ENCODE data around the gene ATP8A2.

ATP8A2 gene

GRCh38 chr13:25384758-25385410 is 13.1 kb downstream of the ATP8A2 start:
- DNase-seq (ENCODE audit: low spot score): no peak

DNA sequence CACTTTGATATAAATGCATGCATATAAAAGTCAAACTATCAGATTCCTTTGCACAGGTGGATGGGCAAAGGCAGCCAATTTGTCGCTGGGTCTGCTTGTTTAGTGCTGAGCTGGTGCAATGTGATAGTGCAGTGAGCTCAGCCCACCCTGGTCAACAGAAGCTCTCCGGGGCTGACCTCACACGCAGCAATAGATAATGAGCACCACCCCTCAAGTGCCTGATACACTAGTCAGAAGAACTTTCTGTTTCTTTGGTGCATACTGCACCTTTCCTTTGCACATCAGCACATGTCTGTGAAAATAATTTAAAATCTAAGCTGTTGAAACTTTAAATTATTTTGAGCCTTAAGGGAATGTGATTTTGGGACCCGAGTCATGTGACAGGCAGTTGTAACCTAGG is 20.2 kb downstream of the ATP8A2 start:
- no peak for DNase-seq (ENCODE audit: low spot score)

DNA sequence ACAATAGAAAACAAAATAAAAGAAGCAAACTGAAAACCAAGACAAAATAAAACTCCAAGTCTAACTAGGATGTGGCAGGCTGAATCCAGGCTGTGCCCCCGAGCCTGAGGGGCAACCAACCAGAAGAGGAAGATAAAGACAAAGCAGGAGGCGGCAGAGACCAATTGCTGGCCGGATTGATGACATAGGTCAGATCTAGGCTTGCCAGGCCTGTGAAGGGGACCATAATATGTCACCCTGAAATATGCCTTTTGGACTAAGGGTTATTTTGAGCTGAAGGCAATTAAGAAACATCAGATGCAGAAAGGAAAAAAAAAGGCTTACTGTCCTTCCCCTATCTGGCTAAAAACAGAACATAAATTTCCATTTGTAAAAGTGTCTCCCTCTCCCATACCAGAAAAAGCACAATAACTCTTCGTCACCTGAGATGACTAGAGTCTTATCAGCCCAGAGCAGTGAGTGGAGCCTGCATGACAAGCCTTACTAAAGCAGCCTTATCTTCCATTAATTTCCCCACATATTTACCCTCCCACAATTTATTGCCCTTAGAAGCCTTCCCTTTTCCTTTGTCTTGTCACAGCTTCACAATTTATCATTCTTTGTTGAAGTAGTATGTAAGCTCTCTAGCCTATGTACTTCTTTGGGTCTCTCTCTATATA is 22.8 kb downstream of the ATP8A2 start:
- DNase-seq (ENCODE audit: low spot score): no peak

- DNase-seq (ENCODE audit: low spot score): no peak
Measured at GRCh38 chr13:25397763-25398162, 26.0 kb downstream of the ATP8A2 start.

DNA sequence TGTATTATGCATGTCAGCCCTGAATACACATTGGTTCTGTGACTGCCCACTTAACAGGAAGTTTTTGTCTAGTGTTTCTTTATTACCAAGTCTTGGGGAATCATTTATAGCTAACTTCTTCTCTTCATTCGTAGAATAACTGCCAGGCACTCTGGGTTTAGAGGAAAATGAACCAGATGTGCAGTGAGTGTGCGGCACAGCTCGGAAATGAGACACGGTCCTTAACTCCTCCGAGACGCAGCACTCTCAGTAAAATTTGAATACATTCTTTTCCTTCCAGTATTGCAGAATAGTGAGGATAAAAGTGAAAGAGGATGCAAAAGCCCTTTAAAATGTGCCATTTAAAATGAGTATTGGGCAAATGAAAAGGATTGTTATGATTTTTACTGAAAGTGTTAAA is 29.2 kb downstream of the ATP8A2 start:
- DNase-seq (ENCODE audit: low spot score): no peak

DNA sequence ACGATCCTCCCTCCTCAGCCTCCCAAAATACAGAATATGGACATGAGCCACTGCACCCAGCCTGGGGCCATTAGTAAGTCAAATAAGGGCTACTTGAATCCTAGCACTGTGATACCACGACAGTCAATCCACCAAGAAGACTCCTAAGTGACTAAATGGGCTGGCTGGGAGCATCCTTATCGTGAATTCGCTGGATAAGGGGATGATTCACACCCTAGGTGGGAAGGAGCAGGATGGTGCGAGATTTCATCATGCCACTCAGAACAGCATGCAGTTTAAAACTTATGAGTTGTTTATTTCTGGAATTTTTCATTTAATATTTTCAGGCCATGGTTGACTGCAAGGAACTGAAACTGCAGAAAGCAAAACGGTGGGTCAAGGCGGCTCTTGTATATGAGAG is 30.2 kb downstream of the ATP8A2 start:
- no peak for DNase-seq (ENCODE audit: low spot score)

DNA sequence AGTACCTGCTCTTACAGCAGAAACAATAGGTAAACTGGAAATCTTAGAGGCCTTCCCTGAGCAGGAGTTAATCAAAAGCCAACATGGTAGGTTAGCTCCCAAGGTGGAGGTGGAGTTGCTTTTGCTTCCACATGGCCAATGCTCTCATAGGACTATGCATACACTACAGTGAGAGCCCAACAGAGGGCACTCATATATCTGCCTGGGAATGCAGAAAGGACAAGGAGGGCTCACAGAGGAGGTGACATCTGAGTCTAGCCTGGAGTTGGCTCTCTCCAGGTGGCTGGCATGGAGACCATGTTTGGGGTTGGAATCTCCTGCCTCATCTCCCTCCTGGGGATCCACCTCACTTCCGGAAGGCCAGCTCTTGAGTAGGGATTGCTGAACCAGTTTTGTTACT is 34.6 kb downstream of the ATP8A2 start:
- DNase-seq (ENCODE audit: low spot score): no peak

DNA sequence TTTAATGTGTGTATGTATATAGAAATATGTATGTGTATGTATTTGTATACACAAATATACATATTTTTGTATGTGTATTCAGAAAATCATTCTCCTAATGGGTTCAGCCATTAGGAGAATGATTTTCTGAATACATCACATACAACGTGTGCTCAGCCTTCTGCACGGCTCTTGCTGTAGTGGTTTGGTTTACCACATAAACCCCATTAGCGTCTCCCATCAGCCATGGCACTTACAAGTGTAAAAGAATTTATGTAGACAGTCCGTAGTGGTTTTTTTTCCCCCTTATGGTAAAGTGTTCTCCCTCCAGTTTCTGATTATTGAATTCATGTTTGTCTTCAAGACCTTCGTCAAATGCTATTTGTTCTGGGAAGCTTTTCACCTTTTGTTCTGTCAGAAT is 38.2 kb downstream of the ATP8A2 start:
- DNase-seq (ENCODE audit: low spot score): no peak

DNA sequence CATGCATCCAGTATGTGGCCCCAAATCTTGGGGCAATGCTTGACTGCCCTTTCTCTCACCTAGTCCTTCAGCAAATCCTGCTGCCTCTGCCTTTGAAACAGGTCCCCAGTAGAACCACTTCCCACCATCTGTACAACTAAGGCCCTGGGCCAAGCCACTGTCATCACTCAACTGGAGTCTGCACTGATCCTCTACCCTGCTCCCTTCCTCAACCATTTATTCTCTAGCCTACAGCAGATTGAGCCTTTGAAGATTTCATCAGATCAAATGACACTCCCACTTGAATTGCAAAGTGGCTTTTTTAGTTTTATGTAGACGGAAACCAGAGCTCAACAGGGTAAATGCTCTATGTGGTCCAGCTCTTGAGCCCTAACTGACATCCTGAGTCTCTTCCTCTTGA is 43.5 kb downstream of the ATP8A2 start:
- DNase-seq (ENCODE audit: low spot score): no peak

DNA sequence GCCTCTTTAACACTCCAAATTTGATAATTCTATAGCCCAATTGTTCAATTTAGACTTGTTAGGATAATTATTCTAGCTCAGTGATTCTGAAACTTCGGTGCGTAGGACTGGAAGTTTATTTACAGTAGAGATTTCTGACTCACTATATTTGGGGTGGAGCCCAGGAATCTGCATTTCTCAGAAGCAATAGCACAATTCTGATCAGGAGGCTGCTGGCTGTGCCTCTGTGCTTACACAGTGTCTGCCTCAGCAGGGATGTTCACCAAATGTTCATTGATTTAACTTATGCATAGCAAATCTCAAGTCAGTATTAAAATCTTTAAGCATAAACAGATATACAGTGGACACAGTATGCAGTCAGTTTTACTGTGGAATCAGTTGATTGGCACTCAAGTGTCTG is 45.8 kb downstream of the ATP8A2 start:
- DNase-seq (ENCODE audit: low spot score): no peak

DNA sequence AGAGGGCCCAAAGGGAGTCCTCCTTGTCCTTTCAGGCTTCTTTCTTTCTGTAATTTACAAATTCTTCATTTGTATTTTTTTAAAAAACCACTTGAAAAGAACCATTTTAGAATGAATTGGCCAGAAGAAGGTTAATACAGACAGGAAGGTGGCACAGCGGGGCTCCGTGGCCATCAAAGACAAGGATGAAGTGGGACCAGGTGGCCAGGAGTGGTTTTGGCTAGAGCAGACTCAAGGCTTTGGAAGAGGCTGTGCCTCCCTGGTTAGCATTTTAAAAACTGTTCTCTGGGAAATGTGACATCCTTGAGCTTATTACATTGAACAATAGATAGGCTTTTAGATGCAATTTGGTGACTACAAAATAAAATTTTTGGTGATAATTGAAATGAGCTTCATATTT is 48.4 kb downstream of the ATP8A2 start:
- DNase-seq (ENCODE audit: low spot score): no peak

GRCh38 chr13:25421612-25422011 is 49.8 kb downstream of the ATP8A2 start:
- DNase-seq (ENCODE audit: low spot score): no peak

DNA sequence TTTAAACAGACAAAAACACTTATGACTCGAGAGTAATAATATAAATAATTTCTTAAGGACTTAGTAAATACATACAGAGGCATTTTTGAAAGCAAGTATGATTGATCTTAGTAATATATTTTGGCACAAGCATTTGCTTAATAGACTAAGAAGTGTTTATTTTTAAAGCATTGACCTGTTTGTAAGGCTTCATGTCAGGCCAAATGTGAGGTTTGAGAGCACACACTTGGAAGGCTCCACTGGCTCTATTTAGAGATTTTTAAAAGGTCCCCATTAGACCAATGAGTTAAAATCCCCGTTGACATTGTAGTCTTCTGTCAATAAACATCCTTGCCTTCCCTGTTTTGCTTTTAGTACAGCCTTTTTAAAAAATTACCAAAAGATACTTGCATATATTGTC is 50.4 kb downstream of the ATP8A2 start:
- no peak for DNase-seq (ENCODE audit: low spot score)

- DNase-seq (ENCODE audit: low spot score): no peak
Measured at GRCh38 chr13:25423831-25424230, 52.1 kb downstream of the ATP8A2 start.

- no peak for DNase-seq (ENCODE audit: low spot score)
Measured at GRCh38 chr13:25429466-25429865, 57.7 kb downstream of the ATP8A2 start.

- no peak for DNase-seq (ENCODE audit: low spot score)
Measured at GRCh38 chr13:25432691-25433090, 60.9 kb downstream of the ATP8A2 start.

DNA sequence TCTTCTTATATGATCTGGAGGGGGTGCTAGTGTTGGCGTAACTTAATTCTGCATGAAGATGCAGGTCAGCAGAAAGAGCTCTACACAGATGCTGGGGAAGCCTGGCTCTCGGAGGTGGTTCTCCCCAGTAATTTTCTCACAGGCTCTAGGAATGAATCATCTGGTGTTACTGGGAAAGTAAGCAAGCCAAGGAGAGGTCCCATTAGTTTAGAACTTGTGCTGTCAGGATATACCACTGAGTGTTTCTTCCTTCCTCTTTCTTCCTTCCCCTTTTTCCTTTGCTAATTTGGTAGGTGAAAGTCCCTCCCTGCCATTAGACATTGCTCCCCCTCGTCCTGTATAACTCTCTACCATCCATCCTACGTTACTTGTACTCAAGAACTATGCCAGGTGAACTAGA is 68.3 kb downstream of the ATP8A2 start:
- no peak for DNase-seq (ENCODE audit: low spot score)

- DNase-seq (ENCODE audit: low spot score): no peak
Measured at GRCh38 chr13:25446261-25446660, 74.5 kb downstream of the ATP8A2 start.

DNA sequence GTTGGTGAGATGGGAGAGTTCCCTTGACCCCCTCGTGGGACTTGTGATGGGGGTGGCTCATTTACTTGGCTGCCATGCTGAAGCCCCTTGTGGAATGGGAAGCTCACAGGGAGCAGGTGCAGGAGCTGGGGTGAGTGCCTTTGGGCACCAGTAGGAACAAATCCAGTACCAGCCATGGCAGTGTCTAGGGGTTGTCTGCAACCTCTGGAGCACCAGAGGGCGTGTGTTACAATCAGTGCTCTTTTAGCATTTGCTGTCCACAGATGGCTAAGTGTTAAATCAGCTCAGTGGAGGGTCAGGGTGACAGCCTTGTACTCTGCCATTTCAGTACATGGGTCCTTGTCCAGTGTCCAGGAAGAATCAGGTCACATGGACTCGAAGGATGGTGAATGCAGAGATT is 75.6 kb downstream of the ATP8A2 start:
- no peak for DNase-seq (ENCODE audit: low spot score)

- no peak for DNase-seq (ENCODE audit: low spot score)
Measured at GRCh38 chr13:25453850-25454365, 82.1 kb downstream of the ATP8A2 start.

DNA sequence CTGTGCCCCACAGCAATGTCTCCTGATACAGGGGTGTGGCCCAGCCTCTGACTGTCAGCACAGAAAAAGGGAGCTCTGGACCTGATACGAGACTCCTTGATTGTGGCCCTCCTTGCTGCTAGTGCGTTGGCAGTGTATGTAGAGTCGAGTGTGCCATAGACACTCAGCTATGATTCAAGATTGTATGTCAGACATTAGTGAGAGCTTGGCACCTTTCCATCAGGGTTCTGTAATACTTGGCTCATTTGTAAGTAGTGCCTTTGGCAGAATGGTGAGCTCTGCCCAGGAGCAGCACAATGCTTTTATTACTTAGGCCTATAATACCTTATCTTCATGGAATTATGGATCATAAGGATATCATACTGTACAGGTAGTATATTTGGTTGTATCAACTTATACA is 83.4 kb downstream of the ATP8A2 start:
- DNase-seq (ENCODE audit: low spot score): no peak

GRCh38 chr13:25457566-25457965 is 85.8 kb downstream of the ATP8A2 start:
- DNase-seq (ENCODE audit: low spot score): no peak

DNA sequence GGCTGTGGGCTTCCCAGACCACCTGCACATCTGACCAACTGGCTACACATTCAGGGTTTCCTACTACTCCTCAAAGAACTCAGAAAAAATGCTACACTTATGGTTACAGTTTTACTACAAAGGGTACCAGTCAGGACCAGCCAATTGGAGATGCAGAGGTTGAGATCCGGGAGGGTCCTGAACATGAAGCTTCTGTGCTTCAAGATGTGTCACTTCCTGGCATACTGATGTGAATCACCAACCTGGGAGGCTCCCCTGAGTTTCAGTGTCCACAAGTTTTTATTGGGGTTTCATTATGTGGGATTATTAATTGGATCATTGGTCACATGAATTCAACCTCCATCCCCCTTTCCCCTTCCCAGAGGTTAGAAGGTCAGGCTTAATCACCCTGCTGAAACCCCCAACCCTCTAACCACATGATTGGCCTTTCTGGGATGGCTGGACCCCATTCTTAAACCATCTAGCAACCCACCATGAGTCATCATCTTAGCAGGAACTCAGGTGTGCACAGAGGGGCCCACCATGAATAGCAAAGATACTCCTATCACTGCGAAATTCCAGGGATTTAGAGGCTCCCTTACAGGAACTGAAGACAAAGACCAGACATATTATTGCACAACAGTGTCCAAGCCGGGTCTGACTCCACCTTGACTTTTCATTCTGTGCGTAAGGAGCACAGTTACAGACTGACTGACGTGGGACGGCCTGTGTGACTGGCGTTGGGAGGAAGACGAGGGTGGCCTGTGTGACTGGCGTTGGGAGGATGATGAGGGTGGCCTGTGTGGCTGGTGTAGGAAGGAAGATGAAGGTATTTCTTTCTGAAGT is 90.7 kb downstream of the ATP8A2 start:
- no peak for DNase-seq (ENCODE audit: low spot score)
